GM10266 (cell line): ENCODE results near the gene TPP1.

Experiments used
- DNase-seq: peaks from one replicate; pipeline ENCODE4 v3.0.0; 2012; ENCODE audit errors: extremely low spot score
- TF ChIP-seq, protein P1 (sequence below): IDR thresholded peaks from 2 replicates; pipeline ENCODE4 v1.5.1; 2012; ENCODE audit warnings: mild to moderate bottlenecking, low read depth; ENCODE audit not compliant: control insufficient read depth, insufficient read depth; ENCODE audit errors: missing control alignments

TPP1 gene

DNA sequence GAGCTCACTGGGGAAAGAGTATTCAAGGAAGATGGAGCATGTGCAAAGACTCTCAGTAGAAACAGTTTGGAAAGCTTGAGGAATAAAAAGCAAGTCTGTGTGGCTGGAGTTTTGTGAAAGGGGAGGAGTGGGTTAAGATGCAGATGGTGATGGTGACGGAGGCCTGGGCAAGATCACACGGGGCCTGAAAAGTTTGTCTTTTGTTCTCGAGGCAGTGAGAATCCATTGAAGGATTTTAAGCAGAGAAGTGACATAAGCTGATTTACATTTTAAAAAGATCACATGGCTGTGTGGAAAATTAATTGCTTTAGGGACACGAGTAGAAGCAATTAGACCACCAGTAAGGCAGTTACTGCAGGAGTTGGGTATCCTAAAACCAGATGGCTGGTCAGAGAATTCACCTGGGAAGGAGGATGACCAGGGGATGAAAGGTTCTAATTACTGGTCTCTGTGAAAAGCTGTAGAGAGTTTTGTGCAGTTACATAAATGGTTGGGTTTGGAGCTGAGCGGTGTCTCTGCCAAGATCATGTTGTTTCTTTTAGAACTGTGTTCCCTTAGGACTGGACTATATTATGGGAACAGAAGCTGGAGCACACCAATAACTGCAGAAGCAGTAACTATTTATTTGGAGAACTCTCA, 22.9 kb downstream of the TPP1 start:
- TF ChIP-seq, protein P1, sequence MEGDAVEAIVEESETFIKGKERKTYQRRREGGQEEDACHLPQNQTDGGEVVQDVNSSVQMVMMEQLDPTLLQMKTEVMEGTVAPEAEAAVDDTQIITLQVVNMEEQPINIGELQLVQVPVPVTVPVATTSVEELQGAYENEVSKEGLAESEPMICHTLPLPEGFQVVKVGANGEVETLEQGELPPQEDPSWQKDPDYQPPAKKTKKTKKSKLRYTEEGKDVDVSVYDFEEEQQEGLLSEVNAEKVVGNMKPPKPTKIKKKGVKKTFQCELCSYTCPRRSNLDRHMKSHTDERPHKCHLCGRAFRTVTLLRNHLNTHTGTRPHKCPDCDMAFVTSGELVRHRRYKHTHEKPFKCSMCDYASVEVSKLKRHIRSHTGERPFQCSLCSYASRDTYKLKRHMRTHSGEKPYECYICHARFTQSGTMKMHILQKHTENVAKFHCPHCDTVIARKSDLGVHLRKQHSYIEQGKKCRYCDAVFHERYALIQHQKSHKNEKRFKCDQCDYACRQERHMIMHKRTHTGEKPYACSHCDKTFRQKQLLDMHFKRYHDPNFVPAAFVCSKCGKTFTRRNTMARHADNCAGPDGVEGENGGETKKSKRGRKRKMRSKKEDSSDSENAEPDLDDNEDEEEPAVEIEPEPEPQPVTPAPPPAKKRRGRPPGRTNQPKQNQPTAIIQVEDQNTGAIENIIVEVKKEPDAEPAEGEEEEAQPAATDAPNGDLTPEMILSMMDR: no peak

DNA sequence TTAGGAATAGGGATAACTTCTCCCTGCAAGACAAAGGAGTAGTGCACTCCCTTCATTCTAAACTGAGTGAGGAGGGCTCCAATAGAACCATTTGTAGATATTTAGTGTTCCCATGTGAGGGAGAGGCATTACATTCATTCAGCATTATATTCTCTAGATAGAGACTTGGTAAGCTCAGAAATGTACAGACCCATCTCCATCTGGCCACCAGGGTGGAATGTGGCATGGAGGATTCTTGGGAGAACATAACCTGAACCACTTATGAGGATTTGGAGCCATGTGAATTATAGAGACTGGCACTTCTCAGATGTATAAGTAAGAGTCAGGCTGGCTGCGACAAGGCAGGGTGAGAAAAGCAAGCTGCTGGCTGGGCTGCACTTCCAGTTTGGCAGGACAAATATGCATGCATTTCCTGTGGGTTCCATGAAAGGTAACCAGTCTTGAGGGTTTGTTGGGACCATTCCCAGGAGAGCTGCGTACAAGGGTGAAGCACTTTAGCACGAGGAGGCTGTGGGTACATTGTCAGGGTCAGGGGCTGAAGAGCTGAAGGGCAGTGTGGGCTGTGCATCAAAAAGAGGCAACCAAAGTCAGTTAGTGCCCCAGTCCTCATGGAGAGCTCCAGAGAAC, 25.0 kb downstream of the TPP1 start:
- TF ChIP-seq, protein P1: no peak

More for the DNA sequence above, 22.9 kb downstream of the TPP1 start:
- no peak for DNase-seq

GRCh38 chr11:6588018-6588417, 31.2 kb downstream of the TPP1 start:
- DNase-seq: no peak
- TF ChIP-seq, protein P1: no peak

More for the DNA sequence above, 25.0 kb downstream of the TPP1 start:
- DNase-seq: no peak

- TF ChIP-seq, protein P1: no peak
- no peak for DNase-seq
These were observed 31.8 kb downstream of the TPP1 start for GRCh38 chr11:6587360-6587953.

DNA sequence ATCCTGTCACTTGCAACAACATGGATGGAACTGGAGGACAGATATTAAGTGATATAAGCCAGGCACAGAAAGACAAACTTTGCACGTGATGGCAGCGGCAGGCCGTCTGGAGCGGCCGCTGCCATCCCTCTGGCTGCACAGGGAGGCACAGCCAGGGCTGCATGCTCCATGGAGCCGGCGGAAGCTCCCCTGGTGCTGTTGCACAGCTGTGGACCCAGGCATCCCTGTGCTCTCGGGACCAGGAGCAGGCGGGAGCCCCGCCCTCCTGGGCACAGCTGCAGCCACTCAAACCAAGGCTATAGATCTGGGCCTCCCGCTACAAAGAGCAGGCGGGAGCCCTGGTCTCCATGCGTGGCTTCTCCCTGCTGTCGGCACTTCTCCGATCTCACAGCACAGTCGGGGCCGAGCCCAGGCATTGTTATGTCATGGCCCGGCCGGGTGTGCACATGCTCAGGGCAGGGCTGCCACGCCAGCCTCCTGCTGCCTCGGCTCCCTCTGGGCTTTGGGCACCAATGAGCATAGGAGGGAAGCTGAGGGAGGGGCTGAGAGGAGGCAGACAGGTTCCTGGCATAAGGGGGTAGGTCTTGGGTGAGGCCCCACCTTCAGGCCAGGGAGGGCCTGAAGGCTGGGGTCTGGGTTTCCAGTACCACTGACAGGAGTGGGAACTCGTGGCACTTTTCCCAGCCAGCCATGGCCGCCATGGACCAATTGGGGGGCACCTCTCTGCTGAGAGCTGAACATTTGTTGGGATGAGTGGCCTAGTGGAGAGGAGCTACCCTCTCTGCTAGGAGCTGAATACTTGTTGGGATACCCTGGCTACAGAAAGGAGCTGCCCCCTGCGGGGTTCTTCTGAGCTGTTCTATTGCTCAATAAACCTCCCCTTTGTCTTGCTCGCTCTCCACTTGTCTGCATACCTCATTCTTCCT, 32.5 kb downstream of the TPP1 start:
- TF ChIP-seq, protein P1: no peak
- DNase-seq: no peak

- TF ChIP-seq, protein P1: no peak
- no peak for DNase-seq
These were observed 34.7 kb downstream of the TPP1 start for GRCh38 chr11:6584528-6584927.

DNA sequence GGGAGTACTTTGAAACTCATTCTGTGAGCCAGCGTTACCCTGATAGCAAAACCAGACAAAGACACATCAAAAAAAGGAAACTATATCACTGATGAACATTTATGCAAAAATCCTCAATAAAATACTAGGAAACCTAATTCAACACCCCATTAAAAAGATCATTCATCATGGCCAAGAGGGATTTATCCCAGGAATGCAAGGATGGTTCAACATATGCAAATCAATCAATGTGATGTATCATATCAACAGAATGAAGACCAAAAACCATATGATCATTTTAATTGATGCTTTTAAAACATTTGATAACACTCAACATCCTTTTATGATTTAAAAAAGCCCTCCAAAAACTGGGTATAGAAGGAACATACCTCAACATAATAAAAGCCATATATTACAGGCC, 35.6 kb downstream of the TPP1 start:
- DNase-seq: no peak
- TF ChIP-seq, protein P1: no peak
